Measurements from ENCODE around the gene ZNF778. TPM values are rescaled to one million over a fixed set of nuclear protein-coding genes. Genes with fewer than 3 reads are reported as not detected.

The ZNF778 gene
- total and polyA plus RNA-seq, 2 of the 13 experiments (the other 11 are each of a cell fraction or from before 2014, with no cell fraction given), result 3.8 to 7.2 TPM

- TF ChIP-seq STAT6 (CRISPR knock-in tag; IDR thresholded peaks at IDR 0.05; ENCODE audit: borderline replicate concordance), result no peak
- no peak for TF ChIP-seq IRF1 (CRISPR knock-in tag; IDR thresholded peaks at IDR 0.05; ENCODE audit: low read depth)
- TF ChIP-seq ZFP37 (CRISPR knock-in tag; IDR thresholded peaks at IDR 0.05; ENCODE audit: borderline replicate concordance), result no peak
- peak; percentile 50; the same call in 1 of the 2 replicates for TF ChIP-seq KDM3A (CRISPR knock-in tag; IDR thresholded peaks at IDR 0.05; ENCODE audit: low read depth)
- TF ChIP-seq TRIM22 (IDR thresholded peaks at IDR 0.05), result no peak
- TF ChIP-seq ELF4 (CRISPR knock-in tag; IDR thresholded peaks at IDR 0.05; ENCODE audit: borderline replicate concordance), result no peak
- TF ChIP-seq NBN (conservative IDR thresholded peaks at IDR 0.05), result no peak
- 0 out of 2 replicates have a peak, but pooled peaks have one; percentile 30 for TF ChIP-seq ZNF543 (CRISPR knock-in tag; IDR thresholded peaks at IDR 0.05)
- peak; percentile 77 for TF ChIP-seq TAF1 (CRISPR knock-in tag; IDR thresholded peaks at IDR 0.05)
- peak; percentile 91 for TF ChIP-seq ZSCAN21 (CRISPR knock-in tag; IDR thresholded peaks at IDR 0.05; ENCODE audit: borderline replicate concordance)
- TF ChIP-seq CREBL2 (CRISPR knock-in tag; IDR thresholded peaks at IDR 0.05; ENCODE audit: borderline replicate concordance), result no peak; the same call in 1 of the 2 replicates
- TF ChIP-seq ZNF280B (CRISPR knock-in tag; IDR thresholded peaks at IDR 0.05; ENCODE audit: borderline replicate concordance), result peak; percentile 86
- no peak for TF ChIP-seq TEAD3 (CRISPR knock-in tag; optimal IDR thresholded peaks at IDR 0.05; ENCODE audit: borderline replicate concordance)
- no peak for TF ChIP-seq CENPBD1 (CRISPR knock-in tag; IDR thresholded peaks at IDR 0.05; ENCODE audit: borderline replicate concordance, low read depth)
- TF ChIP-seq ZNF576 (CRISPR knock-in tag; IDR thresholded peaks at IDR 0.05), result peak; percentile 50; the same call in 1 of the 2 replicates
- 0 out of 2 replicates have a peak, but pooled peaks have one; percentile 40 for TF ChIP-seq PAXIP1 (CRISPR knock-in tag; conservative IDR thresholded peaks at IDR 0.05)
Measured at GRCh38 chr16:89246903-89247733, 29.6 kb downstream of the ZNF778 start (continued).

Measured in HepG2 (cell line).